ENCODE measurements around the gene DDIT4L. TPM values are rescaled to one million over a fixed set of nuclear protein-coding genes. Genes with fewer than 3 reads are reported as not detected.

DDIT4L gene
- total RNA-seq, 2 experiments from 2014 or later: 0.63 to 0.95 TPM

DNA sequence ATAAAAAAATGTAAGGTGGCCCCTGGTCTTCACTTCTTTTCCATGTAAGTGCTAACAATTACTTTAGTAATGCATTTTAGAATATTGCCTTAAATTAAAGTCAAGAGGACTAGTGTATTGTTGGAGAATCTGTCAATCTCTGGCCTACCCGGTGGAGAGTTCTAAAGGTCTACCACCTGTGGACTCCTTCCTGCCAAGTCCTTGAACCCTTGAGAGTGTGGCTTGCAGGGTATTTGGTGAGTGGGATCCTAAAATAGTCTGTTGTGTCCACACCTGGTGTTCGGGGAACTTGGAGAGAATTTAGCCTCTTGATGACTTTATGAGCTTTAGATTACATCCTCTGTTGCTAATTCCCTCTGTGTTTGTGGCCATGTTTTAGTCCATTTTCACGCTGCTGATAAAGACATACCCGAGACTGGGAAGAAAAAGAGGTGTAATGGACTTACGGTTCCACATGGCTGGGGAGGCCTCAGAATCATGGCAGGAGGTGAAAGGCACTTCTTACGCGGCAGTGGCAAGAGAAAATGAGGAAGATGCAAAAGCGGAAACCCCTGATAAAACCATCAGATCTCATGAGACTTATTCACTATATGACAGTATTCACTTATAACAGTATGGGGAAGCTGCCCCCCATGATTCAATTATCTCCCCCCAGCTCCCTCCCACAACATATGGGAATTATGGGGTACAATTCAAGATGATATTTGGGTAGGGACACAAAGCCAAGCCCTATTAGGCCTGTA is 23.8 kb downstream of the DDIT4L start:
- CTCF ChIA-PET: no interaction called here
- peaks cover 4% of the 10 kb centered on the region for H3K27me3 Mint-ChIP-seq
- DNase-seq: no peak
- H3K4me1 Mint-ChIP-seq (ENCODE audit: low read depth): peaks cover 14% of the 10 kb centered on the region
- no peak for TF ChIP-seq CTCF (IDR thresholded peaks at IDR 0.05)
- H3K9me3 Mint-ChIP-seq: peaks cover 6% of the 10 kb centered on the region
- H3K36me3 Mint-ChIP-seq (ENCODE audit: low read depth): no peaks in the 10 kb centered on the region
- POLR2A ChIA-PET: no interaction called here
- no peak overlapping the region for H3K27ac Mint-ChIP-seq
- H3K4me3 Mint-ChIP-seq: no peak overlapping the region
- intact Hi-C loops (cut with micrococcal nuclease): no loop called here
- no peak for ATAC-seq

DNA sequence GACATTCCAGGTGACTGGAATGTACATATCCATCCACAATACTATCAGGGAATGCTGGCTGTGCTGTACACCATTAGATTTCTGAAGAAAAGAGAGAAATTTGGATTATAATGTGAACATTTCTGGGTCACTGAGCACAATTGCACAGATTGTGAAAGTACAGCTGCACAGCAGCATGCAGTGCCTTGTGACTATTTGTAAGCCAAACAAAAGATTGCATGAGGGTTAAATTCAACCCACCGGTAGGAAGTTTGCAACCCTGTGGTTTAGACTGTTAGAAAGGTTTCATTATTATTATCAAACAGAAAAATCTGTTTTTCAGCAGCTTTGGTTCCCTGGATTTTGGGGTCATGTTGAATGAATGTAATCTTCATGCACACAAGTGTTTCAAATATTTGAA is 24.5 kb downstream of the DDIT4L start:
- intact Hi-C loops (cut with micrococcal nuclease): no loop called here
- ChIA-PET POLR2A (no interaction called here), CTCF (no interaction called here)
- Mint-ChIP-seq H3K4me3 (no peak overlapping the region), H3K9me3 (peaks cover 9% of the 10 kb centered on the region), H3K4me1 (ENCODE audit: low read depth) (peaks cover 14% of the 10 kb centered on the region), H3K27me3 (peaks cover 2% of the 10 kb centered on the region), H3K27ac (no peak overlapping the region), H3K36me3 (ENCODE audit: low read depth) (no peaks in the 10 kb centered on the region)
- TF ChIP-seq CTCF (IDR thresholded peaks at IDR 0.05): no peak
- peak; percentile 24 for ATAC-seq
- no peak for DNase-seq

DNA sequence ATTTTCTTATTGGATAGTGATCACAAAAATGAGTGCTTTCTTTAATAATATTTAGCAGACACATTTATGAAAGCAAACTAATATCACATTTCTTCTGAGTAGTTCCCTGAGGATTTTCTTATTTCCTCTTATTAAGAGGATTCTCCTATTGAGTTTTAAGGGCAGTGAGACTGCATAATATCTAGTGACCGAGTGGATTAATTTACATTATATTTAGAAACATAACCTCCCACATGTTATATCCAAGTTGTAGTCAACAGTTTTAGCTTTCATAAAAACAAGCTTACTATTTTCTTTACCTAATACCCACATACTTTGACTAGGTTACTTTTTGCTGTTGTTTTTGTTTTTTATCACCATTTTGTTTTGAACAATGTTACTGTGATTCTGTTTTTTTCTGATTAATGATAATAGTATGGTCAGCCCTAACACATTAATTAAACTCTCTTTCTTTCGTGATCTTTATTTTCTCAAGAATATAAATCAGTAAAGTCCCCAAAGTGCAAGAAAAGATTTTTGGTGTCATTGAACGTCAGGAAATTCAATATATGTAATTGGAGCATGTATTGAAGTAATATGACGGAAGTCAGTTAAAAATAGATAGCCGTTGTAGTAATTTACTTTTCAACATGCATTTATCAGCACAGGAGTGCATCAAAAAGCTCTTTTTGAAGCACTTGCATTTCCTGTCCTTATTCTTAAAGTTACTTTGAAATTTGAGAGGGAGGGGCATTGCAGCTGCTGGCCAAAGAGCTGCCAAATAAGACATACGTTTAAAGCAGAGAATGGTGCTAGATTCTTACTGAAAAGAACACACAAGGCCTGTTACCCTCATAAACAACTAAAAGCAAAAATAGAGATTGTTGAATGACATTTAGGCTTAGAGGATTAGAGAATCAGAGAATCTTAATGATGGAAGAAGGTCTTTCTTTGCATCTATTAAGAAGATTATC is 25.2 kb downstream of the DDIT4L start:
- TF ChIP-seq CTCF (IDR thresholded peaks at IDR 0.05): no peak
- H3K36me3 Mint-ChIP-seq (ENCODE audit: low read depth): no peaks in the 10 kb centered on the region
- ATAC-seq: no peak
- H3K4me1 Mint-ChIP-seq (ENCODE audit: low read depth): peaks cover 14% of the 10 kb centered on the region
- ChIA-PET POLR2A (interaction anchor here (0.7 kb wide), 1 partner anchor 1599 kb away, joined by 3 read pairs; no protein-coding TSS in a partner anchor), CTCF (no interaction called here)
- H3K27me3 Mint-ChIP-seq: peaks cover 2% of the 10 kb centered on the region
- no peak for DNase-seq
- peaks cover 9% of the 10 kb centered on the region for H3K9me3 Mint-ChIP-seq
- no peak overlapping the region for H3K4me3 Mint-ChIP-seq
- intact Hi-C loops (cut with micrococcal nuclease): no loop called here
- H3K27ac Mint-ChIP-seq: no peak overlapping the region

- Mint-ChIP-seq H3K4me1 (ENCODE audit: low read depth) (peaks cover 14% of the 10 kb centered on the region), H3K4me3 (no peak overlapping the region), H3K27ac (no peak overlapping the region), H3K9me3 (peaks cover 9% of the 10 kb centered on the region), H3K36me3 (ENCODE audit: low read depth) (no peaks in the 10 kb centered on the region), H3K27me3 (peaks cover 2% of the 10 kb centered on the region)
- intact Hi-C loops (cut with micrococcal nuclease): no loop called here
- ChIA-PET CTCF (interaction anchor here (1.4 kb wide), 1 partner anchor 69 kb away, joined by 3 read pairs; no protein-coding TSS in a partner anchor), POLR2A (interaction anchor here (0.9 kb wide), 1 partner anchor 55 kb away, joined by 3 read pairs; no protein-coding TSS in a partner anchor)
- DNase-seq: no peak
- no peak for TF ChIP-seq CTCF (IDR thresholded peaks at IDR 0.05)
- ATAC-seq: peak; percentile 55
Measured at GRCh38 chr4:100162027-100162685, 28.1 kb downstream of the DDIT4L start.

All from activated CD8-positive, alpha-beta T cell treated with anti-CD3 and anti-CD28 coated beads for 36 hours (primary cell).